Dedifferentiated amniotic fluid mesenchymal stem cell (primary cell): Measurements from ENCODE around the gene PAK2.
"Not testable (repeated sequence)": the region's sequence is repeated elsewhere in the genome, so short reads cannot be mapped to it uniquely, and the experiment has no call there.

Source experiments
- DNase-seq: peaks from one replicate; pipeline ENCODE4 v3.0.0-alpha.2; 2016; ENCODE audit errors: extremely low spot score

The PAK2 gene

GRCh38 chr3:196843435-196844110 lies 103.9 kb downstream of the PAK2 start:
- no peak for DNase-seq

GRCh38 chr3:196844235-196845219 lies 104.9 kb downstream of the PAK2 start:
- DNase-seq: not testable (repeated sequence)

GRCh38 chr3:196848375-196848774 lies 108.7 kb downstream of the PAK2 start:
- not testable (repeated sequence) for DNase-seq

GRCh38 chr3:196849180-196849741 lies 109.6 kb downstream of the PAK2 start:
- no peak for DNase-seq

- not testable (repeated sequence) for DNase-seq
Measured at GRCh38 chr3:196863000-196863399, 123.3 kb downstream of the PAK2 start.

GRCh38 chr3:196867155-196867506 lies 127.5 kb downstream of the PAK2 start:
- no peak for DNase-seq

- peak; percentile 86 for DNase-seq
Measured at GRCh38 chr3:196867507-196868296, 128.0 kb downstream of the PAK2 start, which contains the start of gene SENP5. Gene SENP5 (plus strand): TSS chr3:196867920. CDS start chr3:196885182, 17,262 bp downstream.

- DNase-seq: no peak
Measured at GRCh38 chr3:196868297-196868661, 128.6 kb downstream of the PAK2 start.

- no peak for DNase-seq
Measured at GRCh38 chr3:196872316-196872715, 132.7 kb downstream of the PAK2 start.

GRCh38 chr3:196874511-196875094 lies 134.9 kb downstream of the PAK2 start:
- not testable (repeated sequence) for DNase-seq

GRCh38 chr3:196875258-196875657 lies 135.6 kb downstream of the PAK2 start:
- DNase-seq: no peak
